NCI-H1417 treated with DMSO at 0.1 percent for 48 hours (cell line): ENCODE data around the gene POU4F1.
"Not testable (repeated sequence)": the region's sequence is repeated elsewhere in the genome, so short reads cannot be mapped to it uniquely, and the experiment has no call there.

Experiments
- DNase-seq: peaks from one replicate; lab custom pipeline; 2025; lab: John Stamatoyannopoulos, UW

The POU4F1 gene, protein sequence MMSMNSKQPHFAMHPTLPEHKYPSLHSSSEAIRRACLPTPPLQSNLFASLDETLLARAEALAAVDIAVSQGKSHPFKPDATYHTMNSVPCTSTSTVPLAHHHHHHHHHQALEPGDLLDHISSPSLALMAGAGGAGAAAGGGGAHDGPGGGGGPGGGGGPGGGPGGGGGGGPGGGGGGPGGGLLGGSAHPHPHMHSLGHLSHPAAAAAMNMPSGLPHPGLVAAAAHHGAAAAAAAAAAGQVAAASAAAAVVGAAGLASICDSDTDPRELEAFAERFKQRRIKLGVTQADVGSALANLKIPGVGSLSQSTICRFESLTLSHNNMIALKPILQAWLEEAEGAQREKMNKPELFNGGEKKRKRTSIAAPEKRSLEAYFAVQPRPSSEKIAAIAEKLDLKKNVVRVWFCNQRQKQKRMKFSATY

DNA sequence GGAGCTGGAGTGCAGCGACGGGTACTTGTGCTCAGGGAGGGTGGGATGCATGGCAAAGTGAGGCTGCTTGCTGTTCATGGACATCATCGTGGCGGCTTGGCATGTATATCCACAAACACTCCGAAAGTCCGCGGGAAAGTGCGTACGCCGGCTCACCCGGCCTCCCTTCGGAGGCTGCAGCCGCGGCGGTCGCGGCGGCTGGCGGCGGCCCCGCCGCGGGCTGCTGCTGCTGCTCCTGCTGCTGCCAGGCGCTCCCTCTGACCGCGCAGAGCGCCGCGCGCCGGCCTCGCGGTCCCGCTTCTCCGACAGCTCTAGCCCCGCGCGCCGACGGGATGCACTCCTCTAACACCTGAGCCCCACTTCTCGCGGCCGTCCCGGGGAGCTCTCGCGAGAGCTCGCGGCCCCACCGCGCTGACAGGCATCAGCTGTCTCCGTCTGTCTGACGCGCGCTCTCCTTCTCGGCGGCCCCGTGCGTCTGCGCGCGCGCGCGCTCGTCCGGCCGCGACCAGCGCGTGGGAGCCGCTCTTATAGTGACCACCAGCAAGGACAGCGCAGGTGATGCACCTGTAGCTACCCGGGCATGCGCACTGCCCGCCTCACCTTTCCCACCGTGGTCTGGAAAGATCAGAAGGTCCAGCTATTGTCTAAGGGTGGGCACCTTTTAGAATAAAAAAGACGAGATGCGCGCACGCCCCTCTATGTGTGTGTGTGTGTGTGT is at the start of gene POU4F1:
Gene POU4F1, minus strand, starts transcription at position 313 of the 718 bp plus-strand sequence. Its CDS starts 226 bp downstream, at position 87.
- DNase-seq, result peak; percentile 78

- no peak for DNase-seq
Observed at GRCh38 chr13:78652651-78653050, 49.3 kb upstream of the POU4F1 start.

DNA sequence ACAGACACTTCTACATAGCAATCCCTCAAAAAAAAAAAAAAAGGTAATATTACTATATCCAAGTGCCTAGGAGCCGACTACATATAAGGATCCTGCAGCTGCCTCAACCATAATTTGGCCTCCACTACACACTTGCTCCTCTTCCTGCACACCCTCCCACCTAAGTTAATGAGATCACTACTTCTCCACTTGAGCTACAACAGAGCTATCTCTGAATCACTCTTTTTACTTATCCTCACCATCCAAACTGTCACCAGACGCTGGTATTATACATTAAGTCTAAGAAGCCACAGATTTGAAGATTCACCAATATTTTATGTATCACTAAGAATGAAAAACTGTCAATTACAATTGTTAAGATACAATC is 47.3 kb upstream of the POU4F1 start:
- no peak for DNase-seq

DNA sequence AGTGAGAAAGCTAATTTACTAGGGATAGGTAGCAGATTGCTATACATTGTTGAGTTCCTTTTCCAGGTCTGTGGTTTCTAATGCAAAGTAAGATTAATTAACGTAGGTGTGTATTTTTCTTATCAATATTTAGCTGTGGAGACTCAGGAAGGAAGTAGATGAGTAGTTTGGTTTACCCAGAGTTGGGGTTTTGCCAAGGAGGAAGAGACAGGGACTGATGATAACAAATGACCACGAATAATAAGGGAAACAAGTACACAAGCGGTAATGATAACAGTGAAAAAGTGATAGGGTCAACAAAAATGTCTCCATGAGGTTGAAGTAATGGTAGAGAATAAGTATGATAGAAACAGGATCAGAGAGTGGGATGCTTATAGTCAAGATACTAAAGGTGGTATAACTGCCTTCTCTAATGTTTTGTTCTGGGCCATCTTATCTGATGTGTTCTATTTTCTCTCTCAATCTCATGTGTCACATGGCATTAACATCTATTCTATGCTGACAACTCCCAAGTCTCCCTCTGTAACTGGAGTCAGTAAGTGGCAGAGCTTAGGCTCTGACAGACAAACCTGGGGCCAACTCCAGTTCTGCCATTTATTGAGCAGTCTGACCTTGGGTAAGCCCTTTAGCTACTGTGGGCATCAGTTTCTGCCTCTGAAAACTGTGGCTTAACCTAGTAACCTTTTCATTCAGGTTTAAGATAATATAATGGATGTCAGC is 46.8 kb upstream of the POU4F1 start:
- no peak for DNase-seq

GRCh38 chr13:78647109-78647678 is 43.8 kb upstream of the POU4F1 start:
- DNase-seq, result not testable (repeated sequence)

- no peak for DNase-seq
Observed at GRCh38 chr13:78638216-78638615, 34.9 kb upstream of the POU4F1 start.

DNA sequence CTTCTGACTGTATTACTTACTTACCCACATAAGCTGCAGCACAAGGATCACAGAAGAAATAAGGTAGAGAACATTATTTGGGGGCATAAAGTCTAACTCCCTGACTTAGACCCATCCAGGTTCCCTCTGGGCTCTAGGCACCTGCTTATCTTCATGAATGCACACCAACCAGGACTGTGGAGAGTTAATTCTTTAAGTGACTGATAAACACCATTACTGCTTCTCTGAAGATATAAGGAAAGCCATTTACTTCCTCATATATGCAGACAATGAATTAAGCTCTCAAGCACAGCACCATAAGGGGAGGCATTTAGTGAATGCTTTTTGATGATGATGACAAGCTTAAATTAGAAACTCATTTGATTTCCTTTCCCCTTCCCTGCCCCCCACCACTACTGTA is 33.1 kb upstream of the POU4F1 start:
- DNase-seq, result no peak

DNA sequence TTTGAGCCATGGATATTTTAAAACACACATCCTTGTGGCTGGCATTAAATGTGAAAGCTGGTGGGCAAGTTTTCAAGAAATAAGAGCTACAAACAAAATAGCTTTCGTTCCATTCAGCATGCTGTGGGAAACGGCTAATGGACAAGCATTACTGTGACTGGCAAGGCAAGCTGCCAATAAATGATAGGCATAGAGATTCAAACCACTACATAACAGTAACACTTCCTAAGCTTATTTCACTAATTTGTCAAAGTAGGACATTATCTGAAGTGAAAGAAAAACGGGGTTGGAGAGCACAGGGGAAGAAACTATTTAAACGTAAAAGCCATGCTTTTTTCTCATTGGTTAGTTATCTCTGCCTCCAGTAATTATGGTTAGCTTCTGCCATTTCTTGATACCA is 29.6 kb upstream of the POU4F1 start:
- DNase-seq, result no peak

DNA sequence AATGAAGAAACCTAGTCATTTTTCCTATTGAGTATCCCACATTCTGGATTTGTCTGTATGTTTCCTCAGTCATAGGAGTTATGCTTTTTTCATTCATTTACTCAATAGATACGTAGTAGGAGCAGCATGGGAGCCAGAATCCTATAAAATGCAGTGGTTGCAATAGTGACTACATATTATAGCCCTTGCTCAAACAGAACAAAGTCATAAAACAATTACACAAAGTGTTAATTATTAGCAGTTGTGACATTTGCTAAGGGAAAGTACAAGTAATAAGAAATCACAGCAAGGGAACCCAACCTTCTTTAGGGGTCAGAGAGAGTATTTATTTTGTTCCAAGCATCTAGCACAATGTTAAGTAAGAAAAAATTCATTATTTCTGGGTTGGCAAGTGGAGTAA is 27.7 kb upstream of the POU4F1 start:
- no peak for DNase-seq

DNA sequence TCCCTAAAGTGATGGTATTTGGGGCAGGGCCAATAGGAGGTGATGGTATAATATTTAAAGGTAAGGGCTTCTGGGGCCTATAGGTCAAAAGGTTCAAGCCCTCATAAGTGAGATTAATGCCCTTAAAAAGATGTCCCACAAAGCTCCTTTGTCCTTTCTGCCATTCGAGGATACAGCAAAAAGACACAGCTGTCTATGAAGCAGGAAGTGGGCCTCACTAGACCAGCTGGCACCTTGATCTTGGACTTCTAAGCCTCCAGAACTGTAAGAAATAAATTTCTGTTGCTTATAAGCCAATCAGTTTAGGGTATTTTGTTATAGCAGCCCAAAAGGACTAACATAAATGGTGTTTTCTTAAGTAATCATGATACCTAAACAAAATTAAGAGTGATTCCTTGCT is 27.2 kb upstream of the POU4F1 start:
- DNase-seq, result no peak

GRCh38 chr13:78625384-78625783 is 22.0 kb upstream of the POU4F1 start:
- peak; percentile 45 for DNase-seq

- DNase-seq, result no peak
Observed at GRCh38 chr13:78623132-78623531, 19.8 kb upstream of the POU4F1 start.

DNA sequence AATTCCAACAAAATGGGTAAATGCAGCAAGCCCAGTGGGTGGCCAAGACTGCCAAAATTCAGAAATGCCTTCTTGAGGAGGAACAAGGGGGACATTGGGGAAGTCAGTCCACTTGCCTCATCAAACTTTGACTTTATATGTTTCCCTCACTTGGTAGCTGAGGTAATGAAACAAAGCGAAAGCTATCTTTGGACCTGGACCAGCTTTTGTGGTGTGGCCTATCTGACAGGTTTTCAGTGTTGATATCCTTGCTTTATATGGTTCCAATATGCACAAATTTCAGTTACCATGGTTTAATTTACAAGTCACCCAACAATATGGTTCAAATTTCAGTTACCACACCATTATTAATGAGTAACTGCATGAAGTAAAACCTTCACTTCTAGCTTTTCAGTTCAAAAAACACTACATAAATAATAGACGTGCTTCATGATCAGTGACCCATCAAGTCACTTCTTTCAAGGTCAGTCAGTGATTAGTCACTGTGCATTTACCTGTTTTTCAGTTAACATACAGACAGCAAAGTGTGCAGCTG is 17.7 kb upstream of the POU4F1 start:
- no peak for DNase-seq

DNA sequence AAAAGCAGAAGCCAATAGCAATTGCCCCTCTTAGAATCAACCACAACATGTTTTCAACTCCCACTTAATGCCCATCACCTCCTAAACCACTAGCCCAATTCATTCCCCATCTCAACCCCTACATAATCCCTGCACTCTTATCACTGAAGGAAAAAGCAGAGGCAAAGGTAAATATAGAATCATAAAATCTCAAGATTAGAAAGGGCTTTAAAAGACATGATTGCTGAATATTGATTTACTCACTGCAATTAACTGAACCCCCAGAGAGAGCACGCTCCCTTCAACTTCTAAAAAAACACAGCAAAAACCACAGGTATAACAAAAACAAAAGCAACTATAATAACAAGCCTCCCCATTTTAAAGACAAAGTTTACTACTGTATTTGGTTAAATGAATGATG is 15.1 kb upstream of the POU4F1 start:
- no peak for DNase-seq

DNA sequence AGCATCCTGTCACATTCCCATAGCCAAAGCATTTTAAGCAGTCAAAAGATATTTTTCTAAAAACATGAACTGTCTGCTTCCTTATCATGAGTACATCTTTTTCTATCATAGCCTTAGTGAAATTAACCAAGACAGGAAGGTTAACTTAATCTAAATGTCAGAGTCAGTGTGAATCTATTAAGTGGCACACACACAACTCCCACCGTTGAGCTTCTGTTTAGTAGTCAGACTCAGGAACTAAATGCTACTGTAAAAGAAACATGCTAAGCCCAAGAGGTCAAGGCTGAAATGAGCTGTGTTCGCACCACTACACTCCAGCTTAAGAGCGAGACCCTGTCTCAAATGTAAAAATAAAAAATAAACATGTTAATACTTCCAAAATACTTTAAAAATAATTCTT is 7.7 kb upstream of the POU4F1 start:
- no peak for DNase-seq

GRCh38 chr13:78610381-78610883 is 7.1 kb upstream of the POU4F1 start:
- no peak for DNase-seq

- DNase-seq, result no peak
Observed at GRCh38 chr13:78609464-78610205, 6.3 kb upstream of the POU4F1 start.

DNA sequence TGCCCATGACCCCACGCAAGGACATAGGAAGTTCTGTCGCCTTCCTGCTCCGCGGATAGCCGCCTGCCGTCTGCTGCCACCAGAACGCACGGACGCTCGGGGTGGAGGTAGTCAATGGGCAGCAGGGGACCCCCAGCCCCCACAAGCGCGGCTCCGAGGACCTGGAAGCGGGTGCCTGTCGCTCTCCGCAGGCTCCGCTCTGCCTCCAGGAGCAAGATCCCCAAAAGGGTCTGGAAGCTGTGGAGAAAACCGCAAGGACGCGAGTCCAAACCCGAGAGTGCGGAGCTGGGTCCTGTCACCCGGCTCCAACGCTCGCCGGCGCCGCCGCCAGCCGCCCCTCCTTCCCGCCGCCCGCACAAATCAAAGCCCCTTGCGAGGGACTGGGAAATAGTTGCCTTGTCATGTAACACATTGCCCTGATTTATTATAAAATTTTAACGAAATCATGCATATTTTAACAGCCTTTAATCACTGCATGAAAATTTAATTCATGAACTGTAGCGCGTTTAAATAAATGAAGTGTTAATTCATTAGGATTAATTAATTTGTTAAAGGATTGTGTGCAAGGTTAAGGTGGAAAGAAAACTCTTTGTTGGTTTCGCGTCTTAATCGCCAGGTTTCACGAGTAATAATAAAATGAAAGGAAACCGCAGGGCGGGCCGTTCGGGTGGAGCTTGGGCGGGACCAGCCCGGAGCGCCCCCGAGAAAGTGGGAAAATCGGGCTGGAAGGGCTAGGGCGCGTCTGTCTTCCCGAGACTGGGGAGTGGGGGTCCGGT is 5.5 kb upstream of the POU4F1 start:
- no peak for DNase-seq

DNA sequence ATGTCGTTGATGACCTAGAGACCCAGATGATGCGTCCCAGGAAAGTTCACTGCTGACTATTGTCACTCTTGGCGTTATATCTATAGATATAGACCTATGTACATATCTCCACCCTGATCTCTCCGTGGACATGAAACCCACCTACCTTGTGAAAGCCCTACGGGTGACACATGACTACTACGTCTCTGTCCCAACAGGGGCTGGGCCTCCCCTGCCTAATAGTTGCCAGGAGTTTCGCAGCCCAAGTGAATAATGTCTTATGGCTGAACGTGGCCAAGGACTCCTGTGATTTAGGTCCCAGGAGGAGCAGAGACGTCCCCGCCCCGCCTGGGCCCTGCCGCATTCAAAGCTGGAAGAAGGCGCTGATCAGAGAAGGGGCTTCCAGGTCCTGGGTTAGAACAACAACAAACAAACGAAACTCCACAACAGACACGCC is 4.9 kb upstream of the POU4F1 start:
- DNase-seq, result no peak
